HepG2 (cell line): ENCODE results near the gene OBSL1. TPM values are rescaled to one million over a fixed set of nuclear protein-coding genes. Genes with fewer than 3 reads are reported as not detected.

Source experiments
- BRD4 ChIP-seq: sonication (generic); formaldehyde crosslinking; IDR thresholded peaks from 2 replicates; pipeline ENCODE4 v1.4.0; 2020; ENCODE audit warnings: missing genetic modification reagents
- ELF4 ChIP-seq: sonication (generic); formaldehyde crosslinking; IDR thresholded peaks from 2 replicates; pipeline ENCODE4 v1.5.0; 2020; ENCODE audit warnings: missing genetic modification reagents, mild to moderate bottlenecking, moderate library complexity, borderline replicate concordance
- FOXO1 ChIP-seq: sonication (generic); formaldehyde crosslinking; IDR thresholded peaks from 2 replicates; pipeline ENCODE4 v1.4.0; 2020; ENCODE audit warnings: missing genetic modification reagents
- HCFC1 ChIP-seq: fragments of 150-350 bp; IDR thresholded peaks from 2 replicates; pipeline ENCODE4 v1.6.1; 2014; ENCODE audit warnings: low read depth, low read length
- IKZF4 ChIP-seq: sonication (generic); formaldehyde crosslinking; IDR thresholded peaks from 2 replicates; pipeline ENCODE4 v1.5.1; 2020; ENCODE audit warnings: borderline replicate concordance, mild to moderate bottlenecking, low read depth, missing genetic modification reagents; ENCODE audit errors: not compliant biosample characterization
- MTA1 ChIP-seq: sonication (generic); formaldehyde crosslinking; IDR thresholded peaks from 2 replicates; pipeline ENCODE4 v1.4.0; 2020; ENCODE audit warnings: missing genetic modification reagents, mild to moderate bottlenecking, borderline replicate concordance
- NR3C1 ChIP-seq: sonication (generic); formaldehyde crosslinking; IDR thresholded peaks from 2 replicates; pipeline ENCODE4 v1.4.0; 2020; ENCODE audit warnings: missing genetic modification reagents
- PRMT3 ChIP-seq: sonication (generic); formaldehyde crosslinking; IDR thresholded peaks from 2 replicates; pipeline ENCODE4 v1.8.1; 2022; ENCODE audit warnings: low read depth, mild to moderate bottlenecking, moderate library complexity, missing genetic modification reagents, borderline replicate concordance
- SCMH1 ChIP-seq: sonication (generic); formaldehyde crosslinking; IDR thresholded peaks from 2 replicates; pipeline ENCODE4 v1.9.0; 2021; ENCODE audit warnings: missing genetic modification reagents, mild to moderate bottlenecking, borderline replicate concordance
- TCF12 ChIP-seq, 2 experiments: fragments of 450-650 bp in 1 of 2; sonication (generic) in 1 of 2; formaldehyde crosslinking in 1 of 2; IDR thresholded peaks; 2 replicates each; pipeline versions ENCODE4 v1.6.1 to v1.8.0; 2017 to 2022; ENCODE audit warnings: antibody characterized with exemption in 1 of 2, mild to moderate bottlenecking in 1 of 2, missing genetic modification reagents in 1 of 2, moderate library complexity in 1 of 2
- ZFAT ChIP-seq: sonication (generic); formaldehyde crosslinking; conservative IDR thresholded peaks from 2 replicates; pipeline ENCODE4 v1.8.1; 2023; ENCODE audit warnings: missing genetic modification reagents, inconsistent platforms
- ZNF232 ChIP-seq: sonication (generic); formaldehyde crosslinking; IDR thresholded peaks from 2 replicates; pipeline ENCODE4 v1.4.0; 2020; ENCODE audit warnings: missing genetic modification reagents, borderline replicate concordance
- ZNF333 ChIP-seq: sonication (generic); formaldehyde crosslinking; IDR thresholded peaks from 2 replicates; pipeline ENCODE4 v1.4.0; 2020; ENCODE audit warnings: mild to moderate bottlenecking, missing genetic modification reagents, borderline replicate concordance
- ZNF33B ChIP-seq: sonication (generic); formaldehyde crosslinking; IDR thresholded peaks from 2 replicates; pipeline ENCODE4 v1.5.1; 2020; ENCODE audit warnings: mild to moderate bottlenecking, missing genetic modification reagents
- ZNF780A ChIP-seq: sonication (generic); formaldehyde crosslinking; IDR thresholded peaks from 2 replicates; pipeline ENCODE4 v1.8.0; 2022; ENCODE audit warnings: mild to moderate bottlenecking, missing genetic modification reagents, moderate library complexity
- ZNF841 ChIP-seq: sonication (generic); formaldehyde crosslinking; IDR thresholded peaks from 2 replicates; pipeline ENCODE4 v1.8.1; 2023; ENCODE audit warnings: missing genetic modification reagents, borderline replicate concordance
- polyA plus RNA-seq, 8 experiments: library from polyadenylated mRNA; depleted of rRNA in 3 of 8; stranded (reverse) in 7 of 8; unstranded in 1 of 8; fragments of >200 nt; fragmentation: Illumina TruSeq in 4 of 8; extraction: Trizol in 4 of 8; gene quantifications; 2 replicates each; pipeline versions ENCODE4 v1.2.1 to v1.2.3, GENCODE V29; 2011 to 2016; ENCODE audit warnings: low read depth in 4 of 8, missing spikeins in 1 of 8, mixed read lengths in 1 of 8; ENCODE audit not compliant: insufficient read depth in 1 of 8
- total RNA-seq, 5 experiments: library from RNA; depleted of rRNA; stranded (reverse); fragments of >200 nt; fragmentation: Illumina TruSeq; extraction: Trizol; gene quantifications; 2 replicates each; pipeline ENCODE4 v1.2.3, GENCODE V29; 2016; ENCODE audit warnings: low read depth in 1 of 5
- TF ChIP-seq, protein P1 (sequence below): sonication (generic); formaldehyde crosslinking; IDR thresholded peaks from 2 replicates; pipeline ENCODE4 v1.5.0; 2020; ENCODE audit warnings: mild to moderate bottlenecking, missing genetic modification reagents, borderline replicate concordance
- TF ChIP-seq, protein P2 (sequence below): IDR thresholded peaks from 2 replicates; pipeline ENCODE4 v1.6.1; 2016; ENCODE audit warnings: low read depth
- TF ChIP-seq, protein P3 (sequence below): sonication (generic); formaldehyde crosslinking; IDR thresholded peaks from 2 replicates; pipeline ENCODE4 v1.4.0; 2020; ENCODE audit warnings: mild to moderate bottlenecking, missing genetic modification reagents, borderline replicate concordance
- TF ChIP-seq, protein P4 (sequence below): sonication (generic); formaldehyde crosslinking; IDR thresholded peaks from 2 replicates; pipeline ENCODE4 v1.4.0; 2020; ENCODE audit warnings: missing genetic modification reagents
- TF ChIP-seq, protein P5 (sequence below): sonication (generic); formaldehyde crosslinking; IDR thresholded peaks from 2 replicates; pipeline ENCODE4 v1.8.0; 2022; ENCODE audit warnings: mild to moderate bottlenecking, missing genetic modification reagents, moderate library complexity

OBSL1 gene
- total and polyA plus RNA-seq, 2 of the 13 experiments (the other 11 are each of a cell fraction or from before 2014, with no cell fraction given): 86.7 to 218 TPM

DNA sequence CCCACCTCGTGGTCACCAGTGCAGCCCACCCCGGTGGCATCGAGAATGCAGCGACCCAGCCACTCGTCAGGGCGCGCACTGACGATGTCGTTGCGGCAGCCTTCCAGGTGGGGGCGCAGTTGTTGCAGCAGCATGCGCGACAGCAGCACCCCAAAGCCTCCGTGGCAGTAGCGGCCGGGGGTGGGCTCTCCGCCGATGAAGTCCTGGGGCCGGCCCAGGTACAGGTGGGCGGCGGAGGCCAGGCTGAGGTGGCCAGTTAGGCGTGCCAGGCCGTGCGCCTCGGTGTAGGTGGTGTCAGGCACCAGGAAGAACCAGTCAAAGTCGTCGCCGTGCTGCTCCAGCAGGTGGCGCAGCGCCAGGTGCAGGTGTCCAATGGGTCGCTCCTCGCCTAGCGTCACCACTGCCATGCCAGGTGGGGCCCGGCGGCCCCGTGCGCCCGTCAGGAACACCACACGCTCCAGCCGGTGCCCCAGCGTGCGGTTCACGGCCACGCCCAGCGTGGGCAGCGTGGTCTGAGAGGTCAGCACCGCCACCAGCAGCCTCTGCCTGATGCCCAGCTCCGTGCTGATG, 29.6 kb downstream of the OBSL1 start (continued):
- TF ChIP-seq ZFAT (no peak), MTA1 (peak; percentile 91), BRD4 (CRISPR knock-in tag) (0 out of 2 replicates have a peak, but pooled peaks have one; percentile 60), NR3C1 (CRISPR knock-in tag) (no peak), ZNF841 (CRISPR knock-in tag) (no peak), FOXO1 (peak; percentile 49), SCMH1 (CRISPR knock-in tag) (no peak), ZNF232 (CRISPR knock-in tag) (peak; percentile 89; the same call in 1 of the 2 replicates), IKZF4 (CRISPR knock-in tag) (no peak), ZNF33B (peak; percentile 54; the same call in 1 of the 2 replicates), ZNF780A (peak; percentile 33; the same call in 1 of the 2 replicates), PRMT3 (CRISPR knock-in tag) (no peak), ZNF333 (CRISPR knock-in tag) (peak; percentile 90; the same call in 1 of the 2 replicates), HCFC1 (no peak), ELF4 (CRISPR knock-in tag) (no peak), TCF12 (IDR thresholded peaks at IDR 0.05) (no peak), TCF12 (CRISPR knock-in tag; IDR thresholded peaks at IDR 0.05) (peak; percentile 71; the same call in 1 of the 2 replicates)
- TF ChIP-seq, protein P1, sequence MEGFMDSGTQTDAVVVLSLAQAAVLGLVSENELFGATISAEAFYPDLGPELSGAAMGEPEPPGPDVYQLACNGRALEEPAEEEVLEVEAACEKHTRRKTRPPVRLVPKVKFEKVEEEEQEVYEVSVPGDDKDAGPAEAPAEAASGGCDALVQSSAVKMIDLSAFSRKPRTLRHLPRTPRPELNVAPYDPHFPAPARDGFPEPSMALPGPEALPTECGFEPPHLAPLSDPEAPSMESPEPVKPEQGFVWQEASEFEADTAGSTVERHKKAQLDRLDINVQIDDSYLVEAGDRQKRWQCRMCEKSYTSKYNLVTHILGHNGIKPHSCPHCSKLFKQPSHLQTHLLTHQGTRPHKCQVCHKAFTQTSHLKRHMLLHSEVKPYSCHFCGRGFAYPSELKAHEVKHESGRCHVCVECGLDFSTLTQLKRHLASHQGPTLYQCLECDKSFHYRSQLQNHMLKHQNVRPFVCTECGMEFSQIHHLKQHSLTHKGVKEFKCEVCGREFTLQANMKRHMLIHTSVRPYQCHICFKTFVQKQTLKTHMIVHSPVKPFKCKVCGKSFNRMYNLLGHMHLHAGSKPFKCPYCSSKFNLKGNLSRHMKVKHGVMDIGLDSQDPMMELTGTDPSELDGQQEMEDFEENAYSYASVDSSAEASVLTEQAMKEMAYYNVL (CRISPR knock-in tag): no peak; the same call in 1 of the 2 replicates
- TF ChIP-seq, protein P2, sequence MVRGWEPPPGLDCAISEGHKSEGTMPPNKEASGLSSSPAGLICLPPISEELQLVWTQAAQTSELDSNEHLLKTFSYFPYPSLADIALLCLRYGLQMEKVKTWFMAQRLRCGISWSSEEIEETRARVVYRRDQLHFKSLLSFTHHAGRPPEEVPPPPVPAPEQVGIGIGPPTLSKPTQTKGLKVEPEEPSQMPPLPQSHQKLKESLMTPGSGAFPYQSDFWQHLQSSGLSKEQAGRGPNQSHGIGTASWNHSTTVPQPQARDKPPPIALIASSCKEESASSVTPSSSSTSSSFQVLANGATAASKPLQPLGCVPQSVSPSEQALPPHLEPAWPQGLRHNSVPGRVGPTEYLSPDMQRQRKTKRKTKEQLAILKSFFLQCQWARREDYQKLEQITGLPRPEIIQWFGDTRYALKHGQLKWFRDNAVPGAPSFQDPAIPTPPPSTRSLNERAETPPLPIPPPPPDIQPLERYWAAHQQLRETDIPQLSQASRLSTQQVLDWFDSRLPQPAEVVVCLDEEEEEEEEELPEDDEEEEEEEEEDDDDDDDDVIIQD (CRISPR knock-in tag): 0 out of 2 replicates have a peak, but pooled peaks have one; percentile 63
- TF ChIP-seq, protein P3, sequence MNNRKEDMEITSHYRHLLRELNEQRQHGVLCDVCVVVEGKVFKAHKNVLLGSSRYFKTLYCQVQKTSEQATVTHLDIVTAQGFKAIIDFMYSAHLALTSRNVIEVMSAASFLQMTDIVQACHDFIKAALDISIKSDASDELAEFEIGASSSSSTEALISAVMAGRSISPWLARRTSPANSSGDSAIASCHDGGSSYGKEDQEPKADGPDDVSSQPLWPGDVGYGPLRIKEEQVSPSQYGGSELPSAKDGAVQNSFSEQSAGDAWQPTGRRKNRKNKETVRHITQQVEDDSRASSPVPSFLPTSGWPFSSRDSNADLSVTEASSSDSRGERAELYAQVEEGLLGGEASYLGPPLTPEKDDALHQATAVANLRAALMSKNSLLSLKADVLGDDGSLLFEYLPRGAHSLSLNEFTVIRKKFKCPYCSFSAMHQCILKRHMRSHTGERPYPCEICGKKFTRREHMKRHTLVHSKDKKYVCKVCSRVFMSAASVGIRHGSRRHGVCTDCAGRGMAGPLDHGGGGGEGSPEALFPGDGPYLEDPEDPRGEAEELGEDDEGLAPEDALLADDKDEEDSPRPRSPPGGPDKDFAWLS (CRISPR knock-in tag): peak; percentile 91; the same call in 1 of the 2 replicates
- TF ChIP-seq, protein P4, sequence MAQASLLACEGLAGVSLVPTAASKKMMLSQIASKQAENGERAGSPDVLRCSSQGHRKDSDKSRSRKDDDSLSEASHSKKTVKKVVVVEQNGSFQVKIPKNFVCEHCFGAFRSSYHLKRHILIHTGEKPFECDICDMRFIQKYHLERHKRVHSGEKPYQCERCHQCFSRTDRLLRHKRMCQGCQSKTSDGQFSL (CRISPR knock-in tag): peak; percentile 61
- TF ChIP-seq, protein P5, sequence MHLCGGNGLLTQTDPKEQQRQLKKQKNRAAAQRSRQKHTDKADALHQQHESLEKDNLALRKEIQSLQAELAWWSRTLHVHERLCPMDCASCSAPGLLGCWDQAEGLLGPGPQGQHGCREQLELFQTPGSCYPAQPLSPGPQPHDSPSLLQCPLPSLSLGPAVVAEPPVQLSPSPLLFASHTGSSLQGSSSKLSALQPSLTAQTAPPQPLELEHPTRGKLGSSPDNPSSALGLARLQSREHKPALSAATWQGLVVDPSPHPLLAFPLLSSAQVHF: peak; percentile 61; the same call in 1 of the 2 replicates
